Ishikawa (cell line): Measurements from ENCODE around the gene THEM4.

Experiments used
- CEBPB ChIP-seq: IDR thresholded peaks from 2 replicates; pipeline ENCODE4 v1.6.1; 2012
- CREB1 ChIP-seq: IDR thresholded peaks from 2 replicates; pipeline ENCODE4 v1.6.1; 2012; ENCODE audit warnings: low read depth
- EP300 ChIP-seq: IDR thresholded peaks from 2 replicates; pipeline ENCODE4 v1.6.1; 2012; ENCODE audit warnings: borderline replicate concordance
- FOXM1 ChIP-seq: IDR thresholded peaks from 2 replicates; pipeline ENCODE4 v1.6.1; 2012; ENCODE audit warnings: low read depth, borderline replicate concordance
- NFIC ChIP-seq: IDR thresholded peaks from 2 replicates; pipeline ENCODE4 v1.6.1; 2012
- RAD21 ChIP-seq: IDR thresholded peaks from 2 replicates; pipeline ENCODE4 v1.6.1; 2012; ENCODE audit warnings: low read depth
- REST ChIP-seq: IDR thresholded peaks from 2 replicates; pipeline ENCODE4 v1.6.1; 2012; ENCODE audit warnings: low read depth, mild to moderate bottlenecking
- TAF1 ChIP-seq: IDR thresholded peaks from 2 replicates; pipeline ENCODE4 v1.6.1; 2012; ENCODE audit warnings: low read depth, mild to moderate bottlenecking
- TEAD4 ChIP-seq: IDR thresholded peaks from 2 replicates; pipeline ENCODE4 v1.6.1; 2012
- USF1 ChIP-seq: IDR thresholded peaks from 2 replicates; pipeline ENCODE4 v1.6.1; 2012
- YY1 ChIP-seq: IDR thresholded peaks from 2 replicates; pipeline ENCODE4 v1.6.1; 2012; ENCODE audit warnings: low read depth
- ZBTB7A ChIP-seq: IDR thresholded peaks from 2 replicates; pipeline ENCODE4 v1.6.1; 2012; ENCODE audit warnings: low read depth
- TF ChIP-seq, protein P1 (sequence below): IDR thresholded peaks from 2 replicates; pipeline ENCODE4 v1.6.1; 2012

DNA sequence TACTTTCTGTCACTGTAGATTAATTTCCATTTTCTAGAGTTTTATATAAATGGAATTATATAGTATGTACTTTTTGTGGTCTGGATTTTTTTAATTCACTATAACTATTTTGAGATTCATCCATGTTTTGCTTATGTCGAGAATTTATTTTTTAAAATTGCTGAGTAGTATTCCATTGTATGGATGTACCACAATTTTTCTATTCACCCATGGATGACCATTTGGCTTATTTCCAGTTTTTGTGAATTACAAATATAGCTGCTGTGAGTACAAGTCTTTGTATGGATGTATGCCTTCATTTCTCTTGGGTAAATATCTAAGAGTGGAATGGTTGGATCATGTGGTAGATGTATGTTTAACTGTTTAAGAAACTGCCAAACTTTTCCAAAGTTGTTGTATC is 3.7 kb upstream of the THEM4 start:
- TF ChIP-seq FOXM1, result no peak
- TF ChIP-seq EP300, result no peak
- TF ChIP-seq NFIC, result no peak
- TF ChIP-seq TEAD4, result no peak
- TF ChIP-seq TAF1, result no peak
- no peak for TF ChIP-seq REST
- TF ChIP-seq CEBPB, result no peak
- TF ChIP-seq, protein P1, sequence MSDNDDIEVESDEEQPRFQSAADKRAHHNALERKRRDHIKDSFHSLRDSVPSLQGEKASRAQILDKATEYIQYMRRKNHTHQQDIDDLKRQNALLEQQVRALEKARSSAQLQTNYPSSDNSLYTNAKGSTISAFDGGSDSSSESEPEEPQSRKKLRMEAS, result no peak
- no peak for TF ChIP-seq YY1
- TF ChIP-seq USF1, result no peak
- TF ChIP-seq CREB1, result no peak
- no peak for TF ChIP-seq RAD21
- no peak for TF ChIP-seq ZBTB7A
